Measurements from ENCODE around the gene MYCBP2.

MYCBP2 gene

GRCh38 chr13:77172650-77173049 is 154.2 kb downstream of the MYCBP2 start:
- H3K36me3 Mint-ChIP-seq (ENCODE audit: low read depth), result peaks cover 47% of the 10 kb centered on the region
- no peaks in the 10 kb centered on the region for H3K4me1 Mint-ChIP-seq
- no peak overlapping the region for H3K27ac Mint-ChIP-seq
- H3K9me3 Mint-ChIP-seq, result no peaks in the 10 kb centered on the region
- TF ChIP-seq CTCF (IDR thresholded peaks at IDR 0.05; ENCODE audit: unreplicated experiment in 3 of 3), result no peak
- no peak overlapping the region for H3K4me3 Mint-ChIP-seq
- H3K27me3 Mint-ChIP-seq (ENCODE audit: low read depth), result no peaks in the 10 kb centered on the region

GRCh38 chr13:77171451-77171850 is 155.4 kb downstream of the MYCBP2 start:
- peaks cover 53% of the 10 kb centered on the region for H3K36me3 Mint-ChIP-seq (ENCODE audit: low read depth)
- H3K27me3 Mint-ChIP-seq (ENCODE audit: low read depth), result no peaks in the 10 kb centered on the region
- no peak for TF ChIP-seq CTCF (IDR thresholded peaks at IDR 0.05; ENCODE audit: unreplicated experiment in 3 of 3)
- H3K4me1 Mint-ChIP-seq, result no peaks in the 10 kb centered on the region
- H3K27ac Mint-ChIP-seq, result no peak overlapping the region
- H3K9me3 Mint-ChIP-seq, result no peaks in the 10 kb centered on the region
- no peak overlapping the region for H3K4me3 Mint-ChIP-seq

- no peaks in the 10 kb centered on the region for H3K9me3 Mint-ChIP-seq
- peaks cover 68% of the 10 kb centered on the region for H3K36me3 Mint-ChIP-seq (ENCODE audit: low read depth)
- no peak overlapping the region for H3K4me3 Mint-ChIP-seq
- H3K27me3 Mint-ChIP-seq (ENCODE audit: low read depth), result no peaks in the 10 kb centered on the region
- H3K27ac Mint-ChIP-seq, result no peak overlapping the region
- H3K4me1 Mint-ChIP-seq, result no peaks in the 10 kb centered on the region
- TF ChIP-seq CTCF (IDR thresholded peaks at IDR 0.05; ENCODE audit: unreplicated experiment in 3 of 3), result no peak
Measured at GRCh38 chr13:77168237-77168636, 158.7 kb downstream of the MYCBP2 start.

GRCh38 chr13:77150651-77151050 is 176.2 kb downstream of the MYCBP2 start:
- no peaks in the 10 kb centered on the region for H3K27me3 Mint-ChIP-seq (ENCODE audit: low read depth)
- H3K4me3 Mint-ChIP-seq, result no peak overlapping the region
- no peak for TF ChIP-seq CTCF (IDR thresholded peaks at IDR 0.05; ENCODE audit: unreplicated experiment in 3 of 3)
- no peaks in the 10 kb centered on the region for H3K9me3 Mint-ChIP-seq
- no peak overlapping the region for H3K27ac Mint-ChIP-seq
- H3K36me3 Mint-ChIP-seq (ENCODE audit: low read depth), result peaks cover 40% of the 10 kb centered on the region
- no peaks in the 10 kb centered on the region for H3K4me1 Mint-ChIP-seq

- Mint-ChIP-seq H3K36me3 (ENCODE audit: low read depth) (peaks cover 53% of the 10 kb centered on the region), H3K4me3 (no peak overlapping the region), H3K27ac (no peak overlapping the region), H3K27me3 (ENCODE audit: low read depth) (no peaks in the 10 kb centered on the region), H3K9me3 (no peaks in the 10 kb centered on the region), H3K4me1 (peaks cover 10% of the 10 kb centered on the region)
- no peak for TF ChIP-seq CTCF (IDR thresholded peaks at IDR 0.05; ENCODE audit: unreplicated experiment in 3 of 3)
Measured at GRCh38 chr13:77143431-77143830, 183.5 kb downstream of the MYCBP2 start.

- Mint-ChIP-seq H3K9me3 (no peaks in the 10 kb centered on the region), H3K4me3 (no peak overlapping the region), H3K27me3 (ENCODE audit: low read depth) (no peaks in the 10 kb centered on the region), H3K36me3 (ENCODE audit: low read depth) (peaks cover 56% of the 10 kb centered on the region), H3K4me1 (peaks cover 24% of the 10 kb centered on the region), H3K27ac (peak overlapping the region; percentile 80 to 86 (median 80))
- TF ChIP-seq CTCF (IDR thresholded peaks at IDR 0.05; ENCODE audit: unreplicated experiment in 3 of 3), result no peak
Measured at GRCh38 chr13:77139306-77139705, 187.6 kb downstream of the MYCBP2 start.
